ENCODE results near the gene KIFC3. TPM values are rescaled to one million over a fixed set of nuclear protein-coding genes. Genes with fewer than 3 reads are reported as not detected.
A peak's percentile ranks its signal among the peaks of the same experiment; 100 is the strongest.
"Not testable (repeated sequence)": the region's sequence is repeated elsewhere in the genome, so short reads cannot be mapped to it uniquely, and the experiment has no call there.

The KIFC3 gene
- total RNA-seq, 1 donor from 2014 or later = 46.4 TPM

GRCh38 chr16:57825298-57826044 lies 23.2 kb upstream of the KIFC3 start:
- no peak for DNase-seq (ENCODE audit: low read depth in 2 of 2)

DNA sequence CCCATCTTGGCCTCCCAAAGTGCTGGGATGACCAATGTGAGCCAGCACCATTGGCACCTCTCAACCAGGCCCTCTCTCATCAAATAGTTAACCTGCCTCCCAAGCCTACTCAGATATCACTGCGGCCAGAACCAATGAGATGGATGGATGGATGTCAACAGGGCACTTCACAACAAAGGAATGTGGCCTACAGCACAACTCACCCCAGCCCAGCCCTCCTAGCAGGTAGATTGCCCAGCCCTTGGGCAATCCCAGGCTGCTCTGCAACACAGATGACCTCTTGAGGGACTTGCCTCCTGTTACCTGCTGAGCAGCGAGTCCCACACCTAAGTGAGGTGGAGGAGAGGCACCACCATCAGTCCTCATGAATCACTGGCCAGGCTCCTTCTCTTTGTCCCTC lies 22.6 kb upstream of the KIFC3 start:
- DNase-seq (ENCODE audit: low read depth in 2 of 2) = no peak

DNA sequence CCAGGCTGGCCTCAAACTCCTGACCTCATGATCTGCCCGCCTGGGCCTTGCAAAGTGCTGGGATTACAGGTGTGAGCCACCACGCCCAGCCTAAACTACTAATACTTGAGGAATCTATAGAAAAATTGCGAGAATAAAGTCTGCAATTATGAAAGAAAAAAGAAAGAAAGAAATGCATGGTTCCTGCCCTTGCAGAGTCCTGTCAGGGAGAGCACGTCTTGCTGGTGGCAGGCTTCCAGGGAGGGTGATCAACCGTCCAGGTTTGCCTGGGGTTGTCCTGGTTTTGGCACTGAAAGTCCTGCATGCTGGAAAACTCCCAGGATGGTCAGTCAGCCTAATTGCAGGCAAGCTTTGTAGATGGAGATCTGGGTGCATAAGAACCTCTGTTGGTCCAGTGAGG lies 21.5 kb upstream of the KIFC3 start:
- no peak for DNase-seq (ENCODE audit: low read depth in 2 of 2)

GRCh38 chr16:57822856-57823255 lies 20.6 kb upstream of the KIFC3 start:
- no peak for DNase-seq (ENCODE audit: low read depth in 2 of 2)

GRCh38 chr16:57822018-57822553 lies 19.8 kb upstream of the KIFC3 start:
- no peak for DNase-seq (ENCODE audit: low read depth in 2 of 2)

- no peak for DNase-seq (ENCODE audit: low read depth in 2 of 2)
These were observed 19.1 kb upstream of the KIFC3 start for GRCh38 chr16:57821149-57821971.

DNA sequence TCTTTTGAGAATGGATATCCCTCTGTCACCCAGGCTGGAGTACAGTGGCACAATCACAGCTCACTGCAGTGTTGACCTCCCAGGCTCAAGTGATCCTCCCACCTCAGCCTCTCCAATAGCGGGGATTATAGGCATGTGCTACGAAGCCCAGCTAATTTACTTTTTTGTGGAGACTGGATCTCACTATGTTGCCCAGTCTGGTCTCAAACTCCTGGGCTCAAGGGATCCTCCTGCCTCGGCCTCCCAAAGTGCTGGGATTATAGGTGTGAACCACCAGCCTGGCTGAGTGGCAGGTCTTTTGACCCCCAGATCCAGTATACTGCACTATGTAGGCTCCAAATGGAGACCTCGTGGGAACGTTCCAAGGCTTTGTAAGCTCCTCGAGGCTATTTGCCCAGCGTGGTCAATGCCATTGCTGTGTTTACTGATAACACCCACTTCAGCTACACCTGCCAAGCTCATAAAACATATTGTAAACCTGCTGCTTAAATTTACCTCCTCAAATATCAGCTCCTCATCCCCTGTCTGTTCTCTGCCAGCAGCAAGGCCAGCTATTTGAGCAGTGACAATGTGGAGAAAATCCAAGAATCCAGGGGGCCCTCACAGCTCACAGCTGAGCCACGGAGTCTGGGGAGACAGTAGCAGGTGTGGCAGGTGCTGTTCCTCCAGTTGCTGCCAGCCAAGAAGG lies 16.2 kb upstream of the KIFC3 start:
- no peak for DNase-seq (ENCODE audit: low read depth in 2 of 2)

DNA sequence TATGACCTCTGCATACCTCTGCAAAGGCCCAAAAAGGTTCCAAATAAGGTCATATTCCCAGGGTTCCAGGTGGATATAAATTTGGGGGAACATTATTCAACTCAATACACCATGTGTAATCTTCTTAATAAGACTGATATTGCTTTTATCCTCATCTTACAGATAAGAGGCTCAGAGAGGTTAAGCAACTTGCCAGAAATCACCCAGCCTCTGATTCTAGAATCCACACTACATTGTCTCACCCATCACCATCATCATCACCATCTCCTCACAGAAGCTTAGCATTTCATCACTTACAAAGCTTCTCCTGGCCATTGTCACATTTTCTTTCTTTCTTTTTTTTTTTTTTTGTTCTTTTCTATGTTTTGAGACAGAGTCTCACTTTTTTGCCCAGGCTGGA lies 15.4 kb upstream of the KIFC3 start:
- DNase-seq (ENCODE audit: low read depth in 2 of 2) = no peak

DNA sequence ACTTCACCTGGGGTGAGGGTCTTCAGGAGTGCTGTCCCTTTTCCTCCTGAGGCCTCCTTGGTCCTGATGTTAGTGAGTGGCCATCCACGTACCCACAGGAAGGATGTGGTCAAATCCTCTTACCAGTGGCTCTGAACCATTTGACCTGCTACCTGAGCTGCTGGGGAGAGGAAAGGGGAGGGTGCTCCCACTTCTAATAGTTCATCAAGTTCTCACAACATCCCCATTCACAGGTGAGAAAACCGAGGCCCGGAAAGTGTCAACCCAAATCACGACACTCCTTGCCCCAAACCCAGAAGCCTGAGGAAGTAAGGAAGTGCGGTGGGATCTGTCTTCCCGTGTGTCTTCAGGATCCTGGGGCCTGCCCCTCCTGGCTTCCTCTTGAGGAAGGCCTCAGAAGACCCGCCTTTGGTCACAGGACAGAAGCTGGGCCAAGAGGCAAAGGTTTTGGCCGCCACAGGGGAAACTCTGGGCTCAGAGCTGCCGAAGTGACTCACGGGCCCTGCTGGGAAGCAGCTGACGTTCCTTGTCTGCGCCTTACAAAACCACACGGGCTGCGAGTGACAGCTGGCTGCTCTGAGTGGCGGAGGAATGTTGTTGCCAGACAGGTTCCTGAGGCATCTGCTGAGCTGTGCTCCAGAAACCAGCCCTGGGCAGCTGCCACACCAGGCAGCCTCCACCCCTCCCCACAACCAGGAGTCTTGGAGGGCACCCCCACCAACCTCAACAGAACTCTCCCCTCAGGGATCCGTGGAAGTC lies 13.9 kb upstream of the KIFC3 start:
- peak in 1 of 2 donors; percentile 91 for DNase-seq (ENCODE audit: low read depth in 2 of 2)

GRCh38 chr16:57814896-57815295 lies 12.6 kb upstream of the KIFC3 start:
- no peak for DNase-seq (ENCODE audit: low read depth in 2 of 2)

DNA sequence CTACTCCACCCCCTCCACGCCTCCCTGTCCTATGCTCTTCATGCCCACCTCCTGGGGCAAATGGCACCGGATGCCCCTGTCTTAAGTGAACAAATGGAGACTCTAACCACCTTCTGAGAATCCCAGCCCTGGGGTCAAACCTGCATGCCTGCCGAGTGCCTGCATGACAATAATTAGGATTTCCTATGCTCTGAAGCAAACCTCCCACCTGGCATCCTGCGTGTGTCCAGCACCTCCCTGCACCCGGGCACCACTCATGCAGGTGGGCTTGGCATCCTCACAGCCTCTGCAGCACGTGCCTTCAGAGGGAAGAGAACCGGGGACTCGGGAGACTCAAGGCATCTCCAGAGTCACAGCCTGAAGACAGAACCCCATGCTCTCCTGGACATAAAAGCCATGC lies 11.2 kb upstream of the KIFC3 start:
- DNase-seq (ENCODE audit: low read depth in 2 of 2) = no peak

DNA sequence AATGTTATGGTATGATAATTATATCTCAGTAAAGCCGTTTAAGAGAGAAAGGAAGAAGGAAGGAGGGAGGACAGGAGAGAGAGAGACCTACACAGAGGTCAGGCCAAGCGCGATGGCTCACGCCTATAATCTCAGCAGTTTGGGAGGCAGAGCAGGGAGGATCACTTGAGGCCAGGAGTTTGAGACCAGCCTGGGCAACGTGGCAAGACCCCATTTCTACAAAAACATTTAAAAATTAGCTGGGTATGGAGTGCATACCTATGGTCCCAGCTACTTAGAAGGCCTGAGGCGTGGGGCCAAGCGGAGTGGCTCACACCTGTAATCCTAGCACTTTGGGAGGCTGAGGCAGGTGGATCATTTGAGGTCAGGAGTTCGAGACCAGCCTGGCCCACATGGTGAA lies 9.0 kb upstream of the KIFC3 start:
- DNase-seq (ENCODE audit: low read depth in 2 of 2) = not testable (repeated sequence)

DNA sequence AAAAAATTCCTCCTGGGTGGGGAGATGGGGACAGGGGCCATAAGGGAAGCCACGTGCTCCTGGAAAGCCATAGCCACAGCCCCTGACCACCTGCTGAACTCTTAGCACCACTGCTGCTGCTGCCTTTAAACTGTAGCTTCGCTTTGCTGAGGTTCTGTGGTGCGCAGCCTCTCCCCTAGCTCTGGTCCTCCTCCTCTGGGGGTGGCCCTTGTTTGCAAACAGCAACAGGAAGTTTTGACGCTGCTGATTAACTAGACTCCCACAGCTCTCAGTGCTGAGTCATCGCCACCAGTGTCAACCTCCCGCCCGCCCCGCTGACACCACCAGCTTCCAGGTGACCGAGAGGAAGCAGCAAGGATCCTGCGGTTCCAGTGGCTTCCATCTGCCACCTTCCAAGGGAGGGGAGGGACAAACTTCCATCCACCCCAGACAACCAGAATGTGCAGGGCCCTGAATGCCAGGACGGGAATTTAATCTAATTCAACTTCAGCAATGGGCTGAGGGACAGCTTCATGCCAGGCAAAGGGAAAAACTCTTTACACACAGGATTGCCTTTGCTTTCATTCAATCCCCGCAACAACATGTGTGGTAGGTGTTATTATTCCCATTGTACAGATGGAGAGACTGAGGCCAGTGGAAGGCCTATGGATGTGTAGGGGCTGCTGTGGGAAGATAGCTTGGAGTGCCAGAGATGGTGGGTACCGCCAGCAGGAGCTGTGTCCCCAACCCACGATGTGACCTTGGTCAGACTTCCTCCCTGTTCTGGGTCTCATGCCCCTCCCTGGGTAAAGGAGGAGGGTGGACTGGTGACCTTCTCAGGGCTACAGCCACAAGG lies 8.1 kb upstream of the KIFC3 start:
- peak; percentile 80 to 91 for DNase-seq (ENCODE audit: low read depth in 2 of 2)

DNA sequence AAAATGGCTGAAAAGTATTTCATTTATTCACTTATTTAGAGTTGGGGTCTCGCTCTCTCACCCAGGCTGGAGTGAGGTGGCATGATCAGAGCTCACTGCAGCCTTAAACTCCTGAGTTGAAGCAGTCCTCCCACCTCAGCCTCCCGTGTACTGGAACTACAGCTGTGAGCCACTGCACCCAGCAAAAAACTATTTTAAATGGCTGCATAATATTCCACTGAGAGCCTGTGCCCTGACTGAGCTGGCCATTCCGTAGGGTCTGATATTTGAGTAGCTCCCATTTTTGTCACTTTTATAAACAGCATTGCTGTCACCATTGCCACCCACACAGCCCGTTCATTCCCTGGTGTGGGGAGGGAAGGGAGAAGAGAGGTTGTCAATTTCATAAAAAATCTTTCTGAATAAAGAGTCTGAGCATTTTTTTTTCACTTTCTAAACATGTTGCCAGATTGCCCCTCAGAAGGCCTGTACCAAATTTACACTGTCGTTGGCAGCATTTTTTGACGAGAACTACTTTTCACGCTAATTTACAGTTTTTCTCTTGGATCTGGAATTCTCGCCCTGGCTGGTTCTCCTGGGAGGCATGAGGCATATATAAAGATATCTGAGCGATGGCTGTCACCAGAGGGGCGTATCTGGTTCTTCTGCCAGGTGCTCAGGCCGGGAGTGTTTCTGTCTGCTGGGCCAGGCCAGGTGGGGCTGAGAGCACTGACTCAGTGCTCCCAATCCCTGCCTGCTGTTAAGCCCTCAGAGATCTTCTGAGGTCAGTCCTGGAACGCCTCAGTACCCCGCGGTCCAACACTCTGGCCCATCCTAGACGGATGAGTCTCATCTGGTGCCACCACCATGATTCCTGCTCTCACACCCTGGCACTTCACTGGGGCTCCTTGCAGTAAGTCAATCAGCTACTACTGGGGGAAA lies 7.2 kb upstream of the KIFC3 start:
- no peak for DNase-seq (ENCODE audit: low read depth in 2 of 2)

DNA sequence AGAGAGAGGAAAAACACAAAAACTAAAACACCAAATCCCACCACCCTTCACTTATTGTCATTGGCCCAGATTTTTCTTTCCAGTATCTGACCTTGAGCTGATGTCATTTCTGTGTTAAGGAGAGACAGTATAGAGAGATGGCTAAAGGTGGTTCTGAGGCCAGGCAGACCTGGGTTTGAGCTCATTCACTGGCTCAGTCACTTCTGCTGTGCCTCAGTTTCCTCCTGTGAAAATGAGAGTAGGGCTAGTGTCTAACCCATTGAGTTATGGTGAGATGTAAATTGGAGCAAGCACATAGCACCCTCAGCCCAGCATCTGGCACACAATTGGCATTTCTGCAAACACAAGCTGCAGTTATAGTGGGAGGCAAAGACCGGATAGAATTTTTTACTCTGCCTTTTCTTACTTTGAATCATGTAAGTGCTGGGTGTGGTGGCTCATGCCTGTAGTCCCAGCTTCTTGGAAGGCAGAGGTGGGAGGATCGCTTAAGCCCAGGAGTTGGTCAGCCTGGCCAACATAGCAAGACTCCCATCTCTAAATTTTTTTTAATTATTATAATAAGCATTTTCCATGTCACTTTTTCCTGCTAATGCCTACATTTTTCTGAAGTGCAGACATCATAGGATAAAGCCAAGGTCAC lies 6.4 kb upstream of the KIFC3 start:
- DNase-seq (ENCODE audit: low read depth in 2 of 2) = no peak

- DNase-seq (ENCODE audit: low read depth in 2 of 2) = peak; percentile 64 to 67
These were observed 5.8 kb upstream of the KIFC3 start for GRCh38 chr16:57807968-57808528.

GRCh38 chr16:57807252-57807967 lies 5.1 kb upstream of the KIFC3 start:
- DNase-seq (ENCODE audit: low read depth in 2 of 2) = no peak

DNA sequence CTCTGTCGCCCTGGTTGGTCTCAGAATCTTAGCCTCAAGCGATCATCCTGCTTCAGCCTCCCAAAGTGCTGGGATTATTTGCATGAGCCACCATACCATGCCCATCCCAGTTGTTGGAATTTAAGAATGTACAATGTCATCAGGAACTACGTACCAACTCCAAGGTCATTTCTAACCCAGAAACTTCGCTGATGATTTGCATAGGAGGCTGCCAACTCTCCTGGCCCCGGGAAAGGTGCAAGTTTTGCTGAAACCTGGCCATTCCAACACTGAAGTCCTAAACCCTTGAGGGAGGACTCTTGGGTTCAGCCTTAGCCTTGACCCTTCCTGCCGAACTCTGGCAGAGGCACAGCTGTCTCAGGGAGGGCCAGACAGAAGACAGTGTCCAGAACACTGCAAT lies 2.9 kb upstream of the KIFC3 start:
- no peak for DNase-seq (ENCODE audit: low read depth in 2 of 2)
